Liver (tissue), 9 donors: ENCODE measurements around the gene GRIN1. TPM values are rescaled to one million over a fixed set of nuclear protein-coding genes. Genes with fewer than 3 reads are reported as not detected.

Experiments used
- DNase-seq: peaks from one replicate; pipeline ENCODE4 v3.0.0-alpha.2; 2017; ENCODE audit warnings: low spot score
- H3K27ac ChIP-seq, 2 donors: one replicate each; pipeline ENCODE4 v1.7.0; 2013; ENCODE audit warnings: inconsistent platforms in 2 of 2, low read length in 2 of 2, control low read depth in 1 of 2, low read depth in 1 of 2, mild to moderate bottlenecking in 1 of 2
- H3K27me3 ChIP-seq, 4 donors: one replicate each; pipeline versions ENCODE4 v1.6.1 to v1.7.0; 2013; ENCODE audit warnings: low read length in 3 of 4, inconsistent platforms in 1 of 4, mild to moderate bottlenecking in 1 of 4, moderate library complexity in 1 of 4; ENCODE audit not compliant: control insufficient read depth in 4 of 4, insufficient read depth in 4 of 4
- H3K36me3 ChIP-seq, 4 donors: one replicate each; pipeline versions ENCODE4 v1.6.1 to v1.7.0; 2013; ENCODE audit warnings: low read length in 3 of 4, mild to moderate bottlenecking in 3 of 4, low read depth in 1 of 4, moderate library complexity in 1 of 4; ENCODE audit not compliant: control insufficient read depth in 4 of 4, insufficient read depth in 3 of 4
- H3K4me1 ChIP-seq, 4 donors: one replicate each; pipeline versions ENCODE4 v1.6.1 to v1.7.0; 2013; ENCODE audit warnings: low read length in 3 of 4, mild to moderate bottlenecking in 3 of 4, moderate library complexity in 1 of 4; ENCODE audit not compliant: control insufficient read depth in 4 of 4, insufficient read depth in 4 of 4
- H3K4me3 ChIP-seq, 3 donors: one replicate each; pipeline versions ENCODE4 v1.6.1 to v1.7.0; 2013; ENCODE audit warnings: low read length in 3 of 3, control low read depth in 1 of 3, low read depth in 1 of 3, mild to moderate bottlenecking in 1 of 3
- H3K9ac ChIP-seq, 2 donors: one replicate each; pipeline ENCODE4 v1.7.0; 2013; ENCODE audit warnings: low read length in 2 of 2, mild to moderate bottlenecking in 2 of 2, moderate library complexity in 2 of 2, control low read depth in 1 of 2, low read depth in 1 of 2
- H3K9me3 ChIP-seq, 4 donors: one replicate each; pipeline versions ENCODE4 v1.6.1 to v1.7.0; 2013; ENCODE audit warnings: low read length in 3 of 4; ENCODE audit not compliant: control insufficient read depth in 4 of 4
- ATF3 ChIP-seq: IDR thresholded peaks from 2 replicates; pipeline ENCODE4 v1.6.1; 2016; ENCODE audit warnings: antibody characterized with exemption
- CTCF ChIP-seq: fragments of 150-350 bp; IDR thresholded peaks from 2 replicates; pipeline ENCODE4 v1.5.1; 2017; ENCODE audit warnings: improper control_type of control experiment, low read depth, low read length; ENCODE audit not compliant: missing input control
- EGR1 ChIP-seq, 2 donors: IDR thresholded peaks; 2 replicates each; pipeline ENCODE4 v1.6.1; 2016 to 2018; ENCODE audit warnings: antibody characterized with exemption in 2 of 2, low read depth in 2 of 2
- FOXA1 ChIP-seq: IDR thresholded peaks from 2 replicates; pipeline ENCODE4 v1.6.1; 2016; ENCODE audit warnings: antibody characterized with exemption
- FOXA2 ChIP-seq: IDR thresholded peaks from 2 replicates; pipeline ENCODE4 v1.6.1; 2016; ENCODE audit warnings: antibody characterized with exemption
- GABPA ChIP-seq, 2 donors: IDR thresholded peaks in 1 of 2; conservative IDR thresholded peaks in 1 of 2; 2 replicates each; pipeline ENCODE4 v1.6.1; 2016; ENCODE audit warnings: antibody characterized with exemption in 2 of 2, mild to moderate bottlenecking in 1 of 2, moderate library complexity in 1 of 2
- HNF4A ChIP-seq, 2 donors: conservative IDR thresholded peaks; 2 replicates each; pipeline ENCODE4 v1.6.1; 2016; ENCODE audit warnings: antibody characterized with exemption in 2 of 2, mild to moderate bottlenecking in 2 of 2
- HNF4G ChIP-seq: IDR thresholded peaks from 2 replicates; pipeline ENCODE4 v1.6.1; 2016; ENCODE audit warnings: antibody characterized with exemption
- JUND ChIP-seq, 2 donors: IDR thresholded peaks; 2 replicates each; pipeline ENCODE4 v1.6.1; 2016; ENCODE audit warnings: antibody characterized with exemption in 2 of 2
- MAX ChIP-seq: IDR thresholded peaks from 2 replicates; pipeline ENCODE4 v1.6.1; 2016; ENCODE audit warnings: antibody characterized with exemption
- NR2F2 ChIP-seq: IDR thresholded peaks from 2 replicates; pipeline ENCODE4 v1.6.1; 2016; ENCODE audit warnings: antibody characterized with exemption
- RAD21 ChIP-seq, 2 donors: IDR thresholded peaks; 2 replicates each; pipeline ENCODE4 v1.6.1; 2016; ENCODE audit warnings: antibody characterized with exemption in 2 of 2, mild to moderate bottlenecking in 2 of 2
- REST ChIP-seq: IDR thresholded peaks from 2 replicates; pipeline ENCODE4 v1.6.1; 2016; ENCODE audit warnings: antibody characterized with exemption, mild to moderate bottlenecking
- RXRA ChIP-seq, 2 donors: IDR thresholded peaks; 2 replicates each; pipeline ENCODE4 v1.6.1; 2017 to 2018; ENCODE audit warnings: antibody characterized with exemption in 2 of 2, mild to moderate bottlenecking in 1 of 2
- SP1 ChIP-seq: IDR thresholded peaks from 2 replicates; pipeline ENCODE4 v1.6.1; 2018; ENCODE audit warnings: antibody characterized with exemption, mild to moderate bottlenecking
- TAF1 ChIP-seq: conservative IDR thresholded peaks from 2 replicates; pipeline ENCODE4 v1.6.1; 2016; ENCODE audit warnings: antibody characterized with exemption, mild to moderate bottlenecking
- YY1 ChIP-seq: IDR thresholded peaks from 2 replicates; pipeline ENCODE4 v1.6.1; 2016; ENCODE audit warnings: antibody characterized with exemption, mild to moderate bottlenecking
- ZBTB33 ChIP-seq: IDR thresholded peaks from 2 replicates; pipeline ENCODE4 v1.6.1; 2016; ENCODE audit warnings: antibody characterized with exemption
- WGBS: extraction: QIAGEN DNeasy Blood & Tissue Kit; methylation state at CpG from one replicate; pipeline ENCODE4 v1.1.7; 2013; 5-methylcytosine and 5-hydroxymethylcytosine counted together
- polyA plus RNA-seq, 2 donors: library from polyadenylated mRNA; stranded (reverse) in 1 of 2; unstranded in 1 of 2; fragments of 200-250 nt in 1 of 2; fragments of >200 nt in 1 of 2; fragmentation: Nextera tagmentation in 1 of 2; extraction: Ambion mirVana in 1 of 2; gene quantifications; one replicate each; pipeline versions ENCODE4 v1.2.1 to v1.2.3, GENCODE V29; 2013 to 2015
- total RNA-seq, 2 donors: library from RNA; depleted of rRNA; stranded (reverse); fragments of >200 nt; gene quantifications; one replicate each; pipeline ENCODE4 v1.2.3, GENCODE V29; 2014
- donor health status: healthy.
- donor health status: healthy.
- donor health status: healthy.
- donor health status: healthy.
- donor health status: healthy.

GRIN1 gene
- total and polyA plus RNA-seq, 4 donors, result 0.05 TPM; not detected in 3

- H3K9ac ChIP-seq, result no peak overlapping the region
- peaks cover 1 to 57% (median 25%) of the 10 kb centered on the region in 4 donors for H3K36me3 ChIP-seq
- no peaks in the 10 kb centered on the region for H3K27me3 ChIP-seq
- H3K9me3 ChIP-seq, result no peaks in the 10 kb centered on the region
- no peak for DNase-seq
- no peak overlapping the region for H3K27ac ChIP-seq
- no peak for TF ChIP-seq GABPA (IDR thresholded peaks at IDR 0.05 in 1 of 2, conservative IDR thresholded peaks at IDR 0.05 in 1 of 2)
- TF ChIP-seq NR2F2, result no peak
- TF ChIP-seq HNF4A (conservative IDR thresholded peaks at IDR 0.05), result no peak
- no peak for TF ChIP-seq ZBTB33
- no peak for TF ChIP-seq RAD21 (IDR thresholded peaks at IDR 0.05)
- TF ChIP-seq JUND (IDR thresholded peaks at IDR 0.05), result no peak
- no peak for TF ChIP-seq HNF4G
- no peak for TF ChIP-seq FOXA2
- no peak for TF ChIP-seq TAF1
- TF ChIP-seq SP1, result no peak
- TF ChIP-seq REST, result no peak
- TF ChIP-seq EGR1 (IDR thresholded peaks at IDR 0.05; ENCODE audit: low read depth in 2 of 2), result no peak
- no peak for TF ChIP-seq CTCF
- no peak for TF ChIP-seq ATF3
- TF ChIP-seq YY1, result no peak
- no peak for TF ChIP-seq MAX
- no peak for TF ChIP-seq RXRA (IDR thresholded peaks at IDR 0.05)
- TF ChIP-seq FOXA1, result no peak
- H3K4me3 ChIP-seq, result no peak overlapping the region
- H3K4me1 ChIP-seq, result no peaks in the 10 kb centered on the region
- WGBS, result 96% methylated on average over 31 of the region's 31 CpGs
These were observed 42.0 kb upstream of the GRIN1 start for GRCh38 chr9:137096785-137097546.
